Measurements from ENCODE around the gene SNX8. TPM values are rescaled to one million over a fixed set of nuclear protein-coding genes. Genes with fewer than 3 reads are reported as not detected.
A peak's percentile ranks its signal among the peaks of the same experiment; 100 is the strongest.
"Not testable (repeated sequence)": the region's sequence is repeated elsewhere in the genome, so short reads cannot be mapped to it uniquely, and the experiment has no call there.

The SNX8 gene
- total RNA-seq, 2 donors from 2014 or later = 53.0 to 53.2 TPM

- Histone ChIP-seq H3K4me3 (ENCODE audit: low read length) (no peak overlapping the region), H3K9ac (ENCODE audit: extremely low read depth, low read length, poor library complexity, severe bottlenecking) (no peak overlapping the region), H3K9me3 (ENCODE audit: control insufficient read depth, low read length) (peaks cover 5% of the 10 kb centered on the region), H3K4me1 (ENCODE audit: control insufficient read depth, insufficient read depth, low read length) (peaks cover 21% of the 10 kb centered on the region), H3K36me3 (ENCODE audit: control insufficient read depth, insufficient read depth, low read length) (peaks cover 17% of the 10 kb centered on the region), H3K27me3 (ENCODE audit: control insufficient read depth, insufficient read depth, low read length, poor library complexity, severe bottlenecking) (no peaks in the 10 kb centered on the region), H3K27ac (ENCODE audit: low read depth, low read length) (no peak overlapping the region)
- Mint-ChIP-seq H3K36me3 (ENCODE audit: low read depth) (peaks cover 28% of the 10 kb centered on the region), H3K4me3 (no peak overlapping the region), H3K27ac (peak overlapping the region; percentile 41), H3K9me3 (peaks cover 9% of the 10 kb centered on the region), H3K4me1 (peaks cover 24% of the 10 kb centered on the region), H3K27me3 (ENCODE audit: insufficient read depth) (no peaks in the 10 kb centered on the region)
- 86 to 88% methylated on average over 26 to 27 of the region's 27 CpGs for WGBS, 2 experiments (ENCODE audit: insufficient coverage in 1 of 2, insufficient read length in 1 of 2)
- peak; percentile 15 for TF ChIP-seq CTCF (conservative IDR thresholded peaks at IDR 0.05)
- DNase-seq = peak; percentile 50
Measured at GRCh38 chr7:2271273-2272026, 42.8 kb downstream of the SNX8 start.

GRCh38 chr7:2270495-2270894, 43.7 kb downstream of the SNX8 start:
- no peak overlapping the region for H3K4me3 ChIP-seq (ENCODE audit: low read length)
- TF ChIP-seq CTCF (conservative IDR thresholded peaks at IDR 0.05) = no peak
- Mint-ChIP-seq H3K36me3 (ENCODE audit: low read depth) (peaks cover 32% of the 10 kb centered on the region), H3K27me3 (ENCODE audit: insufficient read depth) (no peaks in the 10 kb centered on the region), H3K9me3 (peaks cover 10% of the 10 kb centered on the region), H3K4me3 (no peak overlapping the region), H3K4me1 (peaks cover 24% of the 10 kb centered on the region), H3K27ac (peak overlapping the region; percentile 72)
- no peak overlapping the region for H3K9ac ChIP-seq (ENCODE audit: extremely low read depth, low read length, poor library complexity, severe bottlenecking)
- H3K4me1 ChIP-seq (ENCODE audit: control insufficient read depth, insufficient read depth, low read length) = peaks cover 21% of the 10 kb centered on the region
- WGBS, 2 experiments (ENCODE audit: insufficient coverage in 1 of 2, insufficient read length in 1 of 2) = 86 to 87% methylated on average over 3 to 8 of the region's 8 CpGs
- DNase-seq = peak; percentile 60
- H3K27ac ChIP-seq (ENCODE audit: low read depth, low read length) = no peak overlapping the region
- no peaks in the 10 kb centered on the region for H3K27me3 ChIP-seq (ENCODE audit: control insufficient read depth, insufficient read depth, low read length, poor library complexity, severe bottlenecking)
- H3K36me3 ChIP-seq (ENCODE audit: control insufficient read depth, insufficient read depth, low read length) = peaks cover 19% of the 10 kb centered on the region
- H3K9me3 ChIP-seq (ENCODE audit: control insufficient read depth, low read length) = peaks cover 5% of the 10 kb centered on the region

- H3K4me1 ChIP-seq (ENCODE audit: control insufficient read depth, insufficient read depth, low read length) = peaks cover 21% of the 10 kb centered on the region
- H3K4me3 ChIP-seq (ENCODE audit: low read length) = no peak overlapping the region
- DNase-seq = no peak
- peaks cover 5% of the 10 kb centered on the region for H3K9me3 ChIP-seq (ENCODE audit: control insufficient read depth, low read length)
- 72 to 79% methylated on average over 2 to 10 of the region's 10 CpGs for WGBS, 2 experiments (ENCODE audit: insufficient coverage in 1 of 2, insufficient read length in 1 of 2)
- no peaks in the 10 kb centered on the region for H3K27me3 ChIP-seq (ENCODE audit: control insufficient read depth, insufficient read depth, low read length, poor library complexity, severe bottlenecking)
- TF ChIP-seq CTCF (conservative IDR thresholded peaks at IDR 0.05) = no peak
- Mint-ChIP-seq H3K27ac (peak overlapping the region; percentile 93), H3K27me3 (ENCODE audit: insufficient read depth) (no peaks in the 10 kb centered on the region), H3K4me3 (peak overlapping the region; percentile 29), H3K36me3 (ENCODE audit: low read depth) (peaks cover 32% of the 10 kb centered on the region), H3K4me1 (peaks cover 24% of the 10 kb centered on the region), H3K9me3 (peaks cover 11% of the 10 kb centered on the region)
- H3K9ac ChIP-seq (ENCODE audit: extremely low read depth, low read length, poor library complexity, severe bottlenecking) = peak overlapping the region; percentile 19
- H3K36me3 ChIP-seq (ENCODE audit: control insufficient read depth, insufficient read depth, low read length) = peaks cover 22% of the 10 kb centered on the region
- H3K27ac ChIP-seq (ENCODE audit: low read depth, low read length) = no peak overlapping the region
Measured at GRCh38 chr7:2269991-2270460, 44.2 kb downstream of the SNX8 start.

- Histone ChIP-seq H3K9ac (ENCODE audit: extremely low read depth, low read length, poor library complexity, severe bottlenecking) (peak overlapping the region; percentile 19), H3K4me1 (ENCODE audit: control insufficient read depth, insufficient read depth, low read length) (peaks cover 21% of the 10 kb centered on the region), H3K36me3 (ENCODE audit: control insufficient read depth, insufficient read depth, low read length) (peaks cover 25% of the 10 kb centered on the region)
- peak; percentile 89 for DNase-seq
- 38 to 50% methylated on average over 4 to 11 of the region's 18 CpGs for WGBS, 2 experiments (ENCODE audit: insufficient coverage in 1 of 2, insufficient read length in 1 of 2)
- H3K27ac ChIP-seq (ENCODE audit: low read depth, low read length); H3K27me3 Mint-ChIP-seq (ENCODE audit: insufficient read depth); H3K9me3 ChIP-seq (ENCODE audit: control insufficient read depth, low read length); H3K4me3 ChIP-seq (ENCODE audit: low read length); H3K27me3 ChIP-seq (ENCODE audit: control insufficient read depth, insufficient read depth, low read length, poor library complexity, severe bottlenecking): not testable (repeated sequence)
- Mint-ChIP-seq H3K36me3 (ENCODE audit: low read depth) (peaks cover 36% of the 10 kb centered on the region), H3K4me3 (peak overlapping the region; percentile 29), H3K27ac (peak overlapping the region; percentile 93), H3K9me3 (peaks cover 11% of the 10 kb centered on the region), H3K4me1 (peaks cover 24% of the 10 kb centered on the region)
Measured at GRCh38 chr7:2269089-2269990, 44.9 kb downstream of the SNX8 start.

Data from endodermal cell (in vitro differentiated cells).